Heart left ventricle (tissue), 13 donors: ENCODE results near the gene INPP4B.

Experiments used
- CTCF ChIP-seq, 12 donors: fragments of 200-600 bp; sonication (generic) in 4 of 12; IDR thresholded peaks; one replicate each; pipeline versions ENCODE4 v1.5.0 to v1.8.0; 2018 to 2022; ENCODE audit warnings: antibody characterized with exemption in 12 of 12, mild to moderate bottlenecking in 5 of 12
- POLR2A ChIP-seq, 2 donors: fragments of 450-650 bp; IDR thresholded peaks; one replicate each; pipeline ENCODE4 v1.6.1; 2017; ENCODE audit warnings: antibody characterized with exemption in 2 of 2, mild to moderate bottlenecking in 2 of 2, moderate library complexity in 2 of 2
- donor health status: ischemic (EF 13 %, LVEDD 7.1; RV severe dilation, severe dysfunction).
- donor health status: DM: no; HTN: yes; CAD: no.
- donor health status: DM: no; HTN: no; CAD: no.
- donor health status: ischemic (EF 25% LVEDD 6.9; RV normal size, moderate dysfunction).
- donor health status: ischemic (EF 25% LVEDD 5.7; RV mildly dilated, moderate dysfunction).
- donor health status: ischemic (EF 35%, LVEDD 5.7; RV mildly dilated, moderate dysfunction).
- donor health status: nonischemic (EF 11% LVEDD 7.7; RV severe dilation, severe dysfunction).
- donor health status: DM: yes; HTN: yes; CAD: no.
- donor health status: PGD.
- donor health status: ischemic (EF 29% LVEDD 5.4; RV normal size, mild dysfunction).
- donor health status: nonischemic (EF 23%, LVEDD 6.1; RV moderate dilation, normal function).

- TF ChIP-seq POLR2A (IDR thresholded peaks at IDR 0.05), result no peak
- TF ChIP-seq CTCF (IDR thresholded peaks at IDR 0.05), result no peak
These were observed 28.6 kb upstream of the INPP4B start for GRCh38 chr4:142874684-142875083.
